ENCODE results near the gene RYR2. TPM values are rescaled to one million over a fixed set of nuclear protein-coding genes. Genes with fewer than 3 reads are reported as not detected.

RYR2 gene
- total RNA-seq, 1 experiment from 2014 or later: 3.4 TPM

DNA sequence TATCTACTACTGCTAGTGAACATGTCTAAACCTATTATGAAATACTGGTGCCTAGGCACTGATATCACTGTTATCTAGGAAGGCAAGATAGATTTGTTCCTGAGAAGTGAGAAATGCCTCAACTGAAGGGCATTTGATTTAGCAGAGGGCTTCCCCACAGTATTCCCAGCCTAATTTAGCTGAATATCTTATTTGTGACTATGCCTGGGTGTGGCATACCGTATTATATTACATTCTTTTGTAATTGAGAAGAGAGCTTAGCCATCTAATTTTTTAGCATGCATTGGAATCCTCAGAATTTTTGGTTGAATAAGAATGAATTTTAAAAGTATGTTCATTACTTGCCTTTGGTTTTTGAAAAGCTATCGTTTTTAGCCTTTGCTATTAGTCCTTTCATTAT is 749.6 kb downstream of the RYR2 start:
- Histone ChIP-seq H3K14ac (ENCODE audit: insufficient read depth, low read length) (no peak overlapping the region), H3K79me1 (ENCODE audit: insufficient read depth, low read depth, low read length, poor library complexity, severe bottlenecking) (no peaks in the 10 kb centered on the region), H3K18ac (ENCODE audit: insufficient read length, low read depth, low read length) (no peak overlapping the region), H3T11ph (ENCODE audit: low read length) (no peak overlapping the region), H3K23ac (ENCODE audit: insufficient read length, low read depth, low read length) (no peak overlapping the region), H3K4ac (ENCODE audit: low read depth, low read length) (no peak overlapping the region), H3K9me3 (ENCODE audit: control insufficient read depth, low read depth, low read length) (no peaks in the 10 kb centered on the region), H3K79me2 (ENCODE audit: insufficient read depth, low read length) (no peaks in the 10 kb centered on the region), H2BK12ac (ENCODE audit: insufficient read length, low read depth, low read length) (no peak overlapping the region), H2BK15ac (ENCODE audit: low read depth, low read length) (no peak overlapping the region), H2BK20ac (ENCODE audit: low read depth, low read length, poor library complexity, severe bottlenecking) (no peak overlapping the region), H3K27ac (ENCODE audit: insufficient read length, low read depth, low read length) (no peak overlapping the region), H3K4me1 (ENCODE audit: insufficient read depth, low read length) (no peaks in the 10 kb centered on the region), H2BK120ac (ENCODE audit: low read depth, low read length, poor library complexity, severe bottlenecking) (no peak overlapping the region), H2AK5ac (ENCODE audit: insufficient read length, low read length) (no peak overlapping the region), H4K5ac (ENCODE audit: insufficient read length, low read depth, low read length) (no peak overlapping the region), H3K27me3 (ENCODE audit: insufficient read depth, low read length) (no peaks in the 10 kb centered on the region), H3K4me2 (ENCODE audit: insufficient read depth, insufficient read length, low read length) (no peak overlapping the region), H4K20me1 (ENCODE audit: control insufficient read depth, insufficient read depth, insufficient read length) (no peaks in the 10 kb centered on the region), H2BK5ac (ENCODE audit: insufficient read length, low read length) (no peak overlapping the region), H4K8ac (replicated peaks; ENCODE audit: insufficient read length, low read depth, low read length) (no peak overlapping the region), H3K9ac (ENCODE audit: extremely low read depth, insufficient read length, low read length) (no peak overlapping the region), H4K91ac (ENCODE audit: insufficient read length, low read depth, low read length) (no peak overlapping the region), H3K56ac (ENCODE audit: insufficient read length, low read depth, low read length) (no peak overlapping the region), H2AFZ (ENCODE audit: low read length) (no peak overlapping the region), H3K23me2 (ENCODE audit: insufficient read length, low read depth, low read length, poor library complexity, severe bottlenecking) (no peaks in the 10 kb centered on the region)
- Mint-ChIP-seq H3K27me3 (ENCODE audit: low read depth) (no peaks in the 10 kb centered on the region), H3K27ac (no peak overlapping the region), H3K36me3 (ENCODE audit: insufficient read depth in 1 of 3, low read depth in 3 of 3) (no peaks in the 10 kb centered on the region), H3K4me1 (peaks cover 2 to 5% of the 10 kb centered on the region in 2 experiments), H3K9me3 (no peaks in the 10 kb centered on the region), H3K4me3 (no peak overlapping the region)
- DNase-seq: no peak
- no peak for TF ChIP-seq CTCF (conservative IDR thresholded peaks at IDR 0.05)
- WGBS (ENCODE audit: extremely low coverage, insufficient read length, low lambda C conversion rate): no CpG with 5 or more reads among the region's 2 CpGs
